Cerebellar nuclear complex (tissue), 1 donor: ENCODE results near the gene KCNQ1.

Experiments
- DNase-seq, 2 experiments: peaks; one replicate each; lab custom pipeline; 2025; lab: John Stamatoyannopoulos, UW

The KCNQ1 gene

GRCh38 chr11:2837096-2837601, 392.3 kb downstream of the KCNQ1 start:
- DNase-seq = no peak

GRCh38 chr11:2837651-2838050, 392.8 kb downstream of the KCNQ1 start:
- no peak for DNase-seq

- DNase-seq = no peak
Observed at GRCh38 chr11:2838091-2838490, 393.3 kb downstream of the KCNQ1 start.

GRCh38 chr11:2838676-2839294, 394.0 kb downstream of the KCNQ1 start:
- no peak for DNase-seq

- no peak for DNase-seq
Observed at GRCh38 chr11:2839395-2839943, 394.7 kb downstream of the KCNQ1 start.

- no peak for DNase-seq
Observed at GRCh38 chr11:2841411-2842190, 396.8 kb downstream of the KCNQ1 start.

GRCh38 chr11:2842876-2843275, 398.1 kb downstream of the KCNQ1 start:
- no peak for DNase-seq

DNA sequence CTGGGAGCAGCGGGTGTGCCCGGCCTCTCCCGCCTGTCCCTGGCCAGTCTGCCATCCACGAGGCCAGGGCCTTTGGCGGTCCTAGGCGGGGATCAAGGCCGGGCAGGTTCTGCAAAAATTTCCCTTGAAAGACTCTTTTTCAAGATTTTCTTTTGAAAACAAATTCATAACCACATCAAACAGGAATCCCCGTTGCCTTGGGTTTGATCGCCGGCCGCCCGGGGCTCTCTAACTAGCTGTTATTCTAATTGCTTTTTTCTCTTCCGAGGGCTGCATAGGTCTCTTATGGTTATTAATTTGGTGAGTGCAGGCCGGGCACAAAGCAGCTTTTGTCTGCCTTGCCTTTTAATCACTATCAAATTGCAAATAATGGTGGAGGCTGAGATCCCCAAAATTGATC, 398.7 kb downstream of the KCNQ1 start:
- no peak for DNase-seq

DNA sequence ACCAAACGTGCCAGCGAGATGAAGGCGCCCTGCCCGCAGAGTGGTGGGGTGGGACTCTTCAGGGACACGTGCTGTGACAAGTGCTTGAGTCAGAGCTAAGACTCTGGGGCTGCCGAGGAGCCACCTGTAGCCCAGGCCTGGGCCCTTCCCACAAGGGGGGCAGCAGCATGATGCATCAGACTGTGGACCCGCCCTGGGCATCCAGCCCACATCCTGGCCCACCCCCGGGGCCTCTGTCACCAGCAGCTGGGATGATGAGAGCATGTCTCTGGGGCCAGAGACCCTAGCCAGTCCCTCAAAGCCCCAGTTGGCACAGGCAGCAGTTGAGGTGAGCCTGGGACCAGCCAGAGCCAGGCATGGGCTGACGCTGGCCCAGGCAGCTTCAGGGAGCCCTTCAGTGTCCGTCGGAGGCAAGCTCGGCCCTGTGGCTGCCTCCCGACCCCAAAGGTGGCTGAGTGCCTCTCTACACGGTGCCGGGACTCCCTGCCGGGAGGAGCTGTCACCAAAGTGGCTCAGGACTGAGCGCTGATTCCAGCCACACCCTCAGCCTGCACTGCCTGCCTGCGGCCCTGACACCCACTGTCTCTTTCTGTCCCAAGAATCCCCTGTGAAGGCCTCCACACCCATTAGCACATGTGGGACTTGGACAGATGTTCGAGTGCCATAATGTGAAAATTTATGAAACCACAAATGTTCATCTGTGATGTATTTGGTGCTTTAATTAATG, 399.5 kb downstream of the KCNQ1 start:
- no peak for DNase-seq

GRCh38 chr11:2844996-2845395, 400.2 kb downstream of the KCNQ1 start:
- DNase-seq = no peak

DNA sequence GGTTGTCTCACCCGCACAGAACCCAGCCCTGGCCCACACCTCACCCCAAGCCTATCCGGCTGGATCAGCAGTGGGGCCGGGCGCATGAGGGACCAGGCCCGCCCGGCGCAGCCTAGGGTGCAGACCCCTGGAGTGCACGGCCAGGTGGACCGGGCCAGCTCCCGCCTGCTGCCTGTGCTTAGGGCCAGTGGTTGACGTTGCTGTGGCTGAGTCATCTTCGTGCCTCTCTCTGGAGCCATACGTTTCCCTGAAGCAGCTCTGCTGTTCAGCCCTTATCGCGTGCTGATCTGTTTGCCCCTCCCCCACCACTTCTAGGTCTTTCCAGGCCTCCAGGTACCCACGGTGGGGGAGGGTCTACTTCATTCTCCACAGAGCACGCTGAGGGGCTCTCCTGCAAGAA, 401.2 kb downstream of the KCNQ1 start:
- DNase-seq = no peak

DNA sequence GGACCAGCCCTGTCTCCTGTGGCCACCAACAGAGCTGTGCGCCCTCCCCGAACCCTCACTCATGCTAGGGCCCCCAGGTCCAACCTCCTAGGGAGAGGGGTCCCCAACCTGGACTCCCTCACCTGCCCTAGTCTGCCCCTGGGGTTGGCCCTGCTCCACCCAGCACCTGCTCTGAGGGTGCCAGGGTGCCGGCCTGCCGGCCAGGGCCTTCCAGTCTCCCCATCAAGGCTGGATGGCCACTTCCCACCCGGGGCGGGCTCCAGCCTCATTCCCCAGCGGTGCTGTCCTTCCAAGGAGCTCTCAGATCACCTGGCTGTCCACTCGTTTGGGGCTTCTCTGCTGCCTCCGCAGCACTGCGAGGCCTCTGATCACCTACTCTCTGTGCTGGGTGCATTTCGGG, 401.7 kb downstream of the KCNQ1 start:
- no peak for DNase-seq

- DNase-seq = no peak
Observed at GRCh38 chr11:2847561-2847960, 402.8 kb downstream of the KCNQ1 start.

GRCh38 chr11:2848497-2848896, 403.7 kb downstream of the KCNQ1 start:
- DNase-seq = no peak

DNA sequence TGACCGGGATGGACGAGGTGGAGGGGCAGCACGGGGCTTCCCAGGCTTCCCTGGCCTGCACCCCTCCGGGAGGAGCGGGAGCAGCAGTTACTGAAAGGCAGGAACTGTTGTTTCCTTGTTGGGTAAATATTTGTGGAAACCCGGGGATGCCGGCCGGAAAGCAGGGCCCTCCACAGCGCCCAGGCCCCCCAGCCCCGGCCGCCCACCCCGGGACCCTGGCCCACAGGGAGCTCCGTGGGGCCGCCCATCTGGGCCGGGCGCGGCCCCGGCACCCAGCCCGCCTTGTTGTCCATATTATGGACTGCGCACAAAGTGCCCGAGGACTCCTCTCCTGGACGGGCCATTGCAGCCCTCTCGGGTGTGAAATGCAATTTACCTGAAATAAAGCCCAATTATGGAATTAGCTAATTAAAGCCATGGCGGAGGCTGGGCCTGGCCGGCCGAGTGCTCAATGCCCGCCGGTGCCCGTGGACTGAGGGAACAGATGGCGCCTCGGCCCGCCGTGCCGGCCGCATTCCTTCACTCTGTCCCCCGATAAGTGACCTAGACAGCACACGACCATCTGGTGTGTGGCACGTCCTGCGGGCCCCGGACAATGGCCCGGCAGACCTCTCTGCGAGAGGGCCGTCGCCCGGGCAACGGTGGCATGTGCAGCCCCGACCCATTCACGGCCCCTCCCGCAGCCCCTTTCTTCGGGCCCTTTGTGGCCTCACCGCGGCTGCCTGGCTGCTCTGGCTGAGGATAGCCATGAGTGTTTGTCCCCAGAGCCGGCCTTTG, 405.4 kb downstream of the KCNQ1 start:
- no peak for DNase-seq

- no peak for DNase-seq
Observed at GRCh38 chr11:2853401-2853800, 408.6 kb downstream of the KCNQ1 start.

- no peak for DNase-seq
Observed at GRCh38 chr11:2853997-2854560, 409.3 kb downstream of the KCNQ1 start.

DNA sequence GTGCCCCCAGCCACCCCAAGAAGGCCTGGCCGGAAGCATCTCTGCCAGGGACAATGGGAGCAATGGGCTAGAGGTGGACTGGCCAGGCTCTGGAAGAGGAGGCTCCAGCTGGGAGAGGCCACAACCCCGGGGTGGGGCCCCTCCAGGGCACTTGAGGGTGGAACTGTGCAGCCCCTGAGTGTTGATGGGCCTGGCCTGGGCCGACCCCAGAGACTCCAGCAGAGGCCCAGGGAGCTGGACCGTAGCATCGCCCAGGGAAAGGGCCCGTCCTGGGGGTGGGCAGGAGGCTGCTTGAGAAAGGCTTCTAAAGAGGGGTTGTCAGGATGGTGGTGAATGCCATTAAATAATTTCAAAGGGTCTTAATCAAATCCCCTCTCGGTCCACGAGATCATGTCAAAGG, 410.4 kb downstream of the KCNQ1 start:
- no peak for DNase-seq

DNA sequence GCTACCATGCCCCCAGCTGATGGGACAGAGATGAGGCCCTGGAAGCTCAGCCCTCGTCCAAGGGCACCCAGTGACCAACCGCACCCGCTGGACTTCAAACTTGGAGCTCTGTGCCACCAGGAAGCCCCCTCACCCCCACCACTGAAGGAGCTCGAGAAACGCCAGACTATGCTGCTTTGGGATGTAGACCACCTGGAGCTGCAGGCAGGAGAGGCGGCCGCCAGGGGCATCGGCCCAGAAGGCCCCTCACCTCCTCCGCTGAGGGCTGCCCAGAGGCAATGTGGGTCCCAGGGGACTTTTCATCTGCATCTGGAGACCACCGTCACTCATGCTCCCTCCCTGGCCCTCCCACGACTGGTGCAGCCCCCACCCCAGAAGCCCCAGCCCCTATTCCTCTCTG, 412.5 kb downstream of the KCNQ1 start:
- DNase-seq = no peak

- DNase-seq = no peak
Observed at GRCh38 chr11:2857918-2858317, 413.1 kb downstream of the KCNQ1 start.

- DNase-seq = no peak
Observed at GRCh38 chr11:2858995-2859698, 414.3 kb downstream of the KCNQ1 start.
